GM23338 (cell line): ENCODE data around the gene ZNF778.

ENCODE experiments used
- CREB1 ChIP-seq: fragments of 250-450 bp; sonication (Bioruptor Pico); IDR thresholded peaks from 2 replicates; pipeline ENCODE4 v1.5.0; 2020; ENCODE audit warnings: low read depth, mild to moderate bottlenecking, moderate library complexity
- CTCF ChIP-seq, 2 experiments: fragments of 200-600 bp in 1 of 2; sonication (generic) in 1 of 2; conservative IDR thresholded peaks; 2 replicates each; pipeline versions ENCODE4 v1.5.1 to v1.6.1; 2016 to 2017; ENCODE audit warnings: antibody characterized with exemption in 2 of 2, low read depth in 2 of 2, mild to moderate bottlenecking in 2 of 2, moderate library complexity in 1 of 2
- ETS1 ChIP-seq: IDR thresholded peaks from 2 replicates; pipeline ENCODE4 v1.6.1; 2016; ENCODE audit warnings: antibody characterized with exemption
- EZH2 ChIP-seq: fragments of 200-600 bp; sonication (generic); IDR thresholded peaks from one replicate; pipeline ENCODE4 v1.8.0; 2017; ENCODE audit warnings: antibody characterized with exemption, mild to moderate bottlenecking, low read depth; ENCODE audit not compliant: unreplicated experiment
- JUNB ChIP-seq: IDR thresholded peaks from one replicate; pipeline ENCODE4 v1.6.1; 2016; ENCODE audit warnings: antibody characterized with exemption; ENCODE audit not compliant: unreplicated experiment
- POLR2AphosphoS5 ChIP-seq: IDR thresholded peaks from 2 replicates; pipeline ENCODE4 v1.6.1; 2016; ENCODE audit warnings: antibody characterized with exemption, low read depth
- REST ChIP-seq: IDR thresholded peaks from one replicate; pipeline ENCODE4 v1.6.1; 2018; ENCODE audit warnings: antibody characterized with exemption; ENCODE audit not compliant: unreplicated experiment

- TF ChIP-seq POLR2AphosphoS5 (no peak), EZH2 (no peak), REST (no peak), CTCF (conservative IDR thresholded peaks at IDR 0.05; ENCODE audit: low read depth in 2 of 2) (no peak), JUNB (no peak), CREB1 (CRISPR knock-in tag) (no peak), ETS1 (no peak)
These were observed 38.4 kb upstream of the ZNF778 start for GRCh38 chr16:89179148-89179484.
